IPS-18c (cell line): ENCODE data around the gene IFI27.

Experiments
- H3K4me3 ChIP-seq: 2 replicates; pipeline ENCODE4 v1.7.0; 2013; ENCODE audit warnings: low read depth, mild to moderate bottlenecking, low read length, moderate library complexity; ENCODE audit not compliant: insufficient read depth
- H3K9me3 ChIP-seq: one replicate; pipeline ENCODE4 v1.6.1; 2013; ENCODE audit warnings: mild to moderate bottlenecking, low read length, moderate library complexity; ENCODE audit not compliant: control insufficient read depth, insufficient read depth

The IFI27 gene

GRCh38 chr14:94161058-94161457 is 50.5 kb downstream of the IFI27 start:
- no peaks in the 10 kb centered on the region for H3K9me3 ChIP-seq
- no peak overlapping the region for H3K4me3 ChIP-seq

- no peaks in the 10 kb centered on the region for H3K9me3 ChIP-seq
- no peak overlapping the region for H3K4me3 ChIP-seq
Measured at GRCh38 chr14:94161981-94162380, 51.4 kb downstream of the IFI27 start.

GRCh38 chr14:94162466-94162865 is 51.9 kb downstream of the IFI27 start:
- Histone ChIP-seq H3K4me3 (no peak overlapping the region), H3K9me3 (no peaks in the 10 kb centered on the region)

GRCh38 chr14:94163796-94164195 is 53.3 kb downstream of the IFI27 start:
- Histone ChIP-seq H3K9me3 (no peaks in the 10 kb centered on the region), H3K4me3 (no peak overlapping the region)

GRCh38 chr14:94164685-94165431 is 54.3 kb downstream of the IFI27 start:
- H3K9me3 ChIP-seq = no peaks in the 10 kb centered on the region
- peak overlapping the region; percentile 16 for H3K4me3 ChIP-seq

- Histone ChIP-seq H3K4me3 (no peak overlapping the region), H3K9me3 (no peaks in the 10 kb centered on the region)
Measured at GRCh38 chr14:94165744-94166143, 55.2 kb downstream of the IFI27 start.
